GM12878 (cell line): ENCODE measurements around the gene FXYD3. TPM values are rescaled to one million over a fixed set of nuclear protein-coding genes. Genes with fewer than 3 reads are reported as not detected.

Experiments
- ATAC-seq: fragments of 200-7000 bp; cut with Tn5 transposase; 3 replicates; pipeline ENCODE4 v1.9.1; 2020; ENCODE audit warnings: mild to moderate bottlenecking, moderate library complexity
- BruUV-seq: library from RNA; stranded (reverse); fragments of 400-500 nt; replicated peaks from 2 replicates; lab custom pipeline; 2021; lab: Mats Ljungman, UMichigan
- CTCF ChIA-PET: fragments of 300-600 bp; sonication (Branson Sonifier 250); formaldehyde crosslinking; extraction: SDS; loops from one replicate; lab custom pipeline; 2021; ENCODE audit warnings: inconsistent platforms; lab: Yijun Ruan, JAX
- POLR2A ChIA-PET: fragments of 350-600 bp; formaldehyde crosslinking; extraction: SDS; loops from one replicate; lab custom pipeline; 2021; ENCODE audit warnings: inconsistent platforms; lab: Charles Lee
- RAD21 ChIA-PET: fragments of 300-600 bp; sonication (Branson Sonifier 250); formaldehyde crosslinking; loops from one replicate; lab custom pipeline; 2023; ENCODE audit warnings: antibody characterized with exemption; ENCODE audit not compliant: unreplicated experiment; lab: Charles Lee
- SMC1A ChIA-PET: fragments of 300-600 bp; sonication (Branson Sonifier 250); formaldehyde crosslinking; loops from one replicate; lab custom pipeline; 2023; ENCODE audit not compliant: unreplicated experiment, uncharacterized antibody; lab: Charles Lee
- DNase-seq: peaks from one replicate; pipeline ENCODE4 v3.0.0-alpha.2; 2011; ENCODE audit warnings: low read depth, low spot score
- FAIRE-seq: peaks from 3 replicates; lab custom pipeline; 2011; peaks lifted over from hg19 to GRCh38; lab: Jason Lieb, UNC
- H2AFZ ChIP-seq: 2 replicates; pipeline ENCODE4 v1.6.0; 2011; ENCODE audit warnings: low read depth, low read length, control low read depth; ENCODE audit not compliant: control insufficient read depth
- H3K27ac ChIP-seq: 2 replicates; pipeline ENCODE4 v1.5.1; 2011; ENCODE audit warnings: control low read depth; ENCODE audit not compliant: control insufficient read depth, insufficient read depth
- H3K27me3 ChIP-seq, 2 experiments: replicated peaks in 1 of 2; 2 replicates each; pipeline versions ENCODE4 v1.6.0 to v1.6.1; 2011; ENCODE audit warnings: low read length in 1 of 2; ENCODE audit not compliant: control insufficient read depth in 2 of 2, insufficient read depth in 2 of 2
- H3K36me3 ChIP-seq, 2 experiments: 2 replicates each; pipeline ENCODE4 v1.5.1; 2011; ENCODE audit warnings: low read length in 1 of 2; ENCODE audit not compliant: control insufficient read depth in 2 of 2, insufficient read depth in 2 of 2
- H3K4me1 ChIP-seq: 2 replicates; pipeline ENCODE4 v1.6.1; 2011; ENCODE audit warnings: mild to moderate bottlenecking, low read length, moderate library complexity, mixed read lengths; ENCODE audit not compliant: control insufficient read depth, insufficient read depth
- H3K4me2 ChIP-seq: 2 replicates; pipeline ENCODE4 v1.6.0; 2011; ENCODE audit warnings: control low read depth; ENCODE audit not compliant: control insufficient read depth, insufficient read depth
- H3K4me3 ChIP-seq: fragments of 200-600 bp; sonication (generic); 2 replicates; pipeline ENCODE4 v1.5.1; 2016
- H3K79me2 ChIP-seq: 2 replicates; pipeline ENCODE4 v1.6.0; 2011; ENCODE audit warnings: low read length; ENCODE audit not compliant: control insufficient read depth, insufficient read depth
- H3K9ac ChIP-seq: 2 replicates; pipeline ENCODE4 v1.8.0; 2011; ENCODE audit warnings: low read length, control low read depth, mixed read lengths; ENCODE audit not compliant: control insufficient read depth, insufficient read depth
- H3K9me3 ChIP-seq: replicated peaks from 3 replicates; pipeline ENCODE4 v1.5.1; 2011; ENCODE audit warnings: mild to moderate bottlenecking, low read length; ENCODE audit not compliant: control insufficient read depth, insufficient read depth
- H4K20me1 ChIP-seq: 2 replicates; pipeline ENCODE4 v1.6.0; 2011; ENCODE audit not compliant: control insufficient read depth, insufficient read depth
- BCLAF1 ChIP-seq: fragments of 450-650 bp; IDR thresholded peaks from 2 replicates; pipeline ENCODE4 v1.6.1; 2017; ENCODE audit warnings: antibody characterized with exemption, mild to moderate bottlenecking, moderate library complexity
- BHLHE40 ChIP-seq, 2 experiments: fragments of 450-650 bp in 1 of 2; IDR thresholded peaks; 2 replicates each; pipeline ENCODE4 v1.6.1; 2011 to 2017; ENCODE audit warnings: low read depth in 2 of 2, borderline replicate concordance in 1 of 2, improper control_type of control experiment in 1 of 2, low read length in 1 of 2, mild to moderate bottlenecking in 1 of 2
- BMI1 ChIP-seq: fragments of 450-650 bp; IDR thresholded peaks from 2 replicates; pipeline ENCODE4 v1.6.1; 2016; ENCODE audit warnings: mild to moderate bottlenecking, moderate library complexity, borderline replicate concordance
- CHD4 ChIP-seq: fragments of 200-600 bp; sonication (generic); IDR thresholded peaks from 2 replicates; pipeline ENCODE4 v1.6.1; 2016; ENCODE audit warnings: mild to moderate bottlenecking
- GATAD2B ChIP-seq: fragments of 450-650 bp; conservative IDR thresholded peaks from 2 replicates; pipeline ENCODE4 v1.6.1; 2017; ENCODE audit warnings: low read depth, mild to moderate bottlenecking, moderate library complexity
- HDAC2 ChIP-seq: fragments of 200-600 bp; sonication (generic); IDR thresholded peaks from 2 replicates; pipeline ENCODE4 v1.6.1; 2017
- KDM1A ChIP-seq: fragments of 200-600 bp; sonication (generic); IDR thresholded peaks from 2 replicates; pipeline ENCODE4 v1.6.1; 2016; ENCODE audit warnings: borderline replicate concordance
- LARP7 ChIP-seq: fragments of 450-650 bp; IDR thresholded peaks from 2 replicates; pipeline ENCODE4 v1.6.1; 2017; ENCODE audit warnings: mild to moderate bottlenecking
- NFYA ChIP-seq: IDR thresholded peaks from 2 replicates; pipeline ENCODE4 v1.6.1; 2011; ENCODE audit warnings: low read depth, mild to moderate bottlenecking, low read length, improper control_type of control experiment, borderline replicate concordance
- SUZ12 ChIP-seq: fragments of 200-600 bp; sonication (generic); IDR thresholded peaks from one replicate; pipeline ENCODE4 v1.6.1; 2018; ENCODE audit warnings: antibody characterized with exemption, mild to moderate bottlenecking; ENCODE audit not compliant: unreplicated experiment
- ZNF207 ChIP-seq: fragments of 450-650 bp; IDR thresholded peaks from 2 replicates; pipeline ENCODE4 v1.6.1; 2014; ENCODE audit warnings: antibody characterized with exemption, mild to moderate bottlenecking, borderline replicate concordance
- ZNF622 ChIP-seq: fragments of 450-650 bp; IDR thresholded peaks from 2 replicates; pipeline ENCODE4 v1.6.1; 2017; ENCODE audit warnings: mild to moderate bottlenecking, inconsistent platforms
- WGBS: methylation state at CpG from one replicate; pipeline ENCODE4 v1.1.6; 2016; ENCODE audit warnings: low lambda C conversion rate; ENCODE audit not compliant: insufficient replicate concordance, insufficient coverage; ENCODE audit errors: missing lambda C conversion rate; 5-methylcytosine and 5-hydroxymethylcytosine counted together
- in situ Hi-C: fragments of 300-500 bp; cut with MboI; formaldehyde crosslinking; loops from 9 replicates; pipeline ENCODE4 v1.14.3; 2018; ENCODE audit warnings: mixed read lengths
- intact Hi-C: fragments of 100-400 bp; cut with micrococcal nuclease; formaldehyde crosslinking; loops from one replicate; pipeline ENCODE4 v1.14.2; 2022; ENCODE audit not compliant: unreplicated experiment
- polyA plus RNA-seq, 11 experiments: library from polyadenylated mRNA; depleted of rRNA in 4 of 11; unstranded in 6 of 11; stranded (reverse) in 5 of 11; fragments of >200 nt; fragmentation: Nextera tagmentation in 4 of 11; fragmentation: Illumina TruSeq in 1 of 11; extraction: Ambion mirVana in 4 of 11; extraction: Trizol in 1 of 11; gene quantifications; 1 replicate in 1 of 11; 2 replicates in 10 of 11; pipeline versions ENCODE4 v1.2.1 to v1.2.3, GENCODE V29; 2011 to 2016; ENCODE audit warnings: inconsistent platforms in 2 of 11, missing spikeins in 2 of 11, low read depth in 1 of 11
- total RNA-seq, 4 experiments: library from RNA; depleted of rRNA in 3 of 4; stranded (reverse); fragments of >200 nt in 3 of 4; fragmentation: Illumina TruSeq in 1 of 4; extraction: Trizol in 1 of 4; gene quantifications; 2 replicates each; pipeline versions ENCODE4 v1.2.1 to v1.2.3, GENCODE V29; 2013 to 2021
- TF ChIP-seq, protein P1 (sequence below): fragments of 450-650 bp; IDR thresholded peaks from 2 replicates; pipeline ENCODE4 v1.6.1; 2017; ENCODE audit warnings: mild to moderate bottlenecking, moderate library complexity
- TF ChIP-seq, protein P2 (sequence below): fragments of 450-650 bp; formaldehyde crosslinking; IDR thresholded peaks from 2 replicates; pipeline ENCODE4 v1.4.0; 2022; ENCODE audit warnings: mild to moderate bottlenecking, moderate library complexity

The FXYD3 gene
- total and polyA plus RNA-seq, 10 of the 15 experiments (the other 5 are each of a cell fraction or from before 2014, with no cell fraction given), result 0.09 to 0.44 TPM; not detected in 8

DNA sequence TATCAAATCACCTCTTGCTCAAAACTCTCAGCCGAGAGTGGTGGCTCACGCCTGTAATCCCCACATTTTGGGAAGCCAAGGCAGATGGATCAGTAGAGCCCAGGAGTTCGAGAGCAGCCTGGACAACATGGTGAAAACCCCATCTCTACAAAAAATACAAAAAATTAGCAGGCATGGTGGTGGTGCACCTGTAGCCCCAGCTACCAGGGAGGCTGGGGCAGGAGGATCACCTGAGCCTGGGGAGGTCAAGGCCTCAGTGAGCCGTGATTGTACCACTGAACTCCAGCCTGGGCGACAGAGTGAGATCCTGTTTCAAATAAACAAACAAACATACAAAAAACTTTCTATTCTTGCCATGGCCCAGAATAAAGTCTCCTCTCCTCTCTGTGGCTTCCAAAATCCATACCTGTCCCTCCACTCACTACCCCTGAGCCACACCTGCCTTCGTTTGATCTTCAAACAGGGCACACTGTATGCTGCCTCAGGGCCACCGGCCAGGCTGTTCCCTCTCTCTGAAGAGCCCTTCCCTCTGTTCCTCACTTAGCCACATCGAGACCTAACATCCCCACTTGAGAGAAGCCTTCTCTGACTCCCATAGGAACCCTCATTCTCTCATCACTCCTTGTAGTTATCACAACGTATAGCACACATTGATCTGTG, 12.9 kb downstream of the FXYD3 start:
- in situ Hi-C loops, result no loop called here
- no peaks in the 10 kb centered on the region for H3K79me2 ChIP-seq
- no peaks in the 10 kb centered on the region for H4K20me1 ChIP-seq
- DNase-seq, result no peak
- H3K4me2 ChIP-seq, result no peak overlapping the region
- no TSS peak for BruUV-seq
- no peaks in the 10 kb centered on the region for H3K27me3 ChIP-seq
- H3K9me3 ChIP-seq, result no peaks in the 10 kb centered on the region
- H3K36me3 ChIP-seq, result no peaks in the 10 kb centered on the region
- no peak overlapping the region for H2AFZ ChIP-seq
- WGBS, result 19% methylated on average over 9 of the region's 9 CpGs
- no peak overlapping the region for H3K4me3 ChIP-seq
- ChIA-PET POLR2A (no interaction called here), CTCF (interaction anchor here (1.6 kb wide), 1 partner anchor 14 kb away, joined by 5 read pairs; the partner anchor contains the start of gene FXYD3), SMC1A (interaction anchor here (0.6 kb wide), 1 partner anchor 24 kb away, joined by 4 read pairs; no protein-coding TSS in a partner anchor), RAD21 (interaction anchor here (1.2 kb wide), 1 partner anchor 61 kb away, joined by 3 read pairs; no protein-coding TSS in a partner anchor)
- intact Hi-C loops, result no loop called here
- peaks cover 12% of the 10 kb centered on the region for H3K4me1 ChIP-seq
- H3K27ac ChIP-seq, result no peak overlapping the region
- FAIRE-seq, result no peak
- ATAC-seq, result no peak
- no peak overlapping the region for H3K9ac ChIP-seq
- TF ChIP-seq, protein P1, sequence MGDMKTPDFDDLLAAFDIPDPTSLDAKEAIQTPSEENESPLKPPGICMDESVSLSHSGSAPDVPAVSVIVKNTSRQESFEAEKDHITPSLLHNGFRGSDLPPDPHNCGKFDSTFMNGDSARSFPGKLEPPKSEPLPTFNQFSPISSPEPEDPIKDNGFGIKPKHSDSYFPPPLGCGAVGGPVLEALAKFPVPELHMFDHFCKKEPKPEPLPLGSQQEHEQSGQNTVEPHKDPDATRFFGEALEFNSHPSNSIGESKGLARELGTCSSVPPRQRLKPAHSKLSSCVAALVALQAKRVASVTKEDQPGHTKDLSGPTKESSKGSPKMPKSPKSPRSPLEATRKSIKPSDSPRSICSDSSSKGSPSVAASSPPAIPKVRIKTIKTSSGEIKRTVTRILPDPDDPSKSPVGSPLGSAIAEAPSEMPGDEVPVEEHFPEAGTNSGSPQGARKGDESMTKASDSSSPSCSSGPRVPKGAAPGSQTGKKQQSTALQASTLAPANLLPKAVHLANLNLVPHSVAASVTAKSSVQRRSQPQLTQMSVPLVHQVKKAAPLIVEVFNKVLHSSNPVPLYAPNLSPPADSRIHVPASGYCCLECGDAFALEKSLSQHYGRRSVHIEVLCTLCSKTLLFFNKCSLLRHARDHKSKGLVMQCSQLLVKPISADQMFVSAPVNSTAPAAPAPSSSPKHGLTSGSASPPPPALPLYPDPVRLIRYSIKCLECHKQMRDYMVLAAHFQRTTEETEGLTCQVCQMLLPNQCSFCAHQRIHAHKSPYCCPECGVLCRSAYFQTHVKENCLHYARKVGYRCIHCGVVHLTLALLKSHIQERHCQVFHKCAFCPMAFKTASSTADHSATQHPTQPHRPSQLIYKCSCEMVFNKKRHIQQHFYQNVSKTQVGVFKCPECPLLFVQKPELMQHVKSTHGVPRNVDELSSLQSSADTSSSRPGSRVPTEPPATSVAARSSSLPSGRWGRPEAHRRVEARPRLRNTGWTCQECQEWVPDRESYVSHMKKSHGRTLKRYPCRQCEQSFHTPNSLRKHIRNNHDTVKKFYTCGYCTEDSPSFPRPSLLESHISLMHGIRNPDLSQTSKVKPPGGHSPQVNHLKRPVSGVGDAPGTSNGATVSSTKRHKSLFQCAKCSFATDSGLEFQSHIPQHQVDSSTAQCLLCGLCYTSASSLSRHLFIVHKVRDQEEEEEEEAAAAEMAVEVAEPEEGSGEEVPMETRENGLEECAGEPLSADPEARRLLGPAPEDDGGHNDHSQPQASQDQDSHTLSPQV, result no peak
- TF ChIP-seq SUZ12 (no peak), GATAD2B (no peak), LARP7 (no peak), KDM1A (no peak), ZNF207 (no peak), BCLAF1 (no peak), BMI1 (no peak), ZNF622 (no peak), CHD4 (no peak), NFYA (no peak), HDAC2 (no peak), BHLHE40 (IDR thresholded peaks at IDR 0.05; ENCODE audit: borderline replicate concordance in 1 of 2, low read depth in 2 of 2, low read length in 1 of 2) (no peak)
- TF ChIP-seq, protein P2, sequence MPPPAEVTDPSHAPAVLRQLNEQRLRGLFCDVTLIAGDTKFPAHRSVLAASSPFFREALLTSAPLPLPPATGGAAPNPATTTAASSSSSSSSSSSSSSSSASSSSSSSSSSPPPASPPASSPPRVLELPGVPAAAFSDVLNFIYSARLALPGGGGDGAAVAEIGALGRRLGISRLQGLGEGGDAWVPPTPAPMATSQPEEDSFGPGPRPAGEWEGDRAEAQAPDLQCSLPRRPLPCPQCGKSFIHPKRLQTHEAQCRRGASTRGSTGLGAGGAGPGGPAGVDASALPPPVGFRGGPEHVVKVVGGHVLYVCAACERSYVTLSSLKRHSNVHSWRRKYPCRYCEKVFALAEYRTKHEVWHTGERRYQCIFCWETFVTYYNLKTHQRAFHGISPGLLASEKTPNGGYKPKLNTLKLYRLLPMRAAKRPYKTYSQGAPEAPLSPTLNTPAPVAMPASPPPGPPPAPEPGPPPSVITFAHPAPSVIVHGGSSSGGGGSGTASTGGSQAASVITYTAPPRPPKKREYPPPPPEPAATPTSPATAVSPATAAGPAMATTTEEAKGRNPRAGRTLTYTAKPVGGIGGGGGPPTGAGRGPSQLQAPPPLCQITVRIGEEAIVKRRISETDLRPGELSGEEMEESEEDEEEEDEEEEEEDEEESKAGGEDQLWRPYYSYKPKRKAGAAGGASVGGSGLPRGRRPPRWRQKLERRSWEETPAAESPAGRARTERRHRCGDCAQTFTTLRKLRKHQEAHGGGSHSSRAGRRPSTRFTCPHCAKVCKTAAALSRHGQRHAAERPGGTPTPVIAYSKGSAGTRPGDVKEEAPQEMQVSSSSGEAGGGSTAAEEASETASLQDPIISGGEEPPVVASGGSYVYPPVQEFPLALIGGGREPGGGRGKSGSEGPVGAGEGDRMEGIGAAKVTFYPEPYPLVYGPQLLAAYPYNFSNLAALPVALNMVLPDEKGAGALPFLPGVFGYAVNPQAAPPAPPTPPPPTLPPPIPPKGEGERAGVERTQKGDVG (CRISPR knock-in tag), result no peak
